GM23338 (cell line): ENCODE data around the gene ALOX15. TPM values are rescaled to one million over a fixed set of nuclear protein-coding genes. Genes with fewer than 3 reads are reported as not detected.
"Not testable (repeated sequence)": the region's sequence is repeated elsewhere in the genome, so short reads cannot be mapped to it uniquely, and the experiment has no call there.

Experiments
- ATAC-seq: fragments of 200-7000 bp; cut with Tn5 transposase; 3 replicates; pipeline ENCODE4 v1.9.1; 2020
- DNase-seq: peaks from one replicate; pipeline ENCODE4 v3.0.0-alpha.2; 2015; ENCODE audit warnings: low spot score
- H2AFZ ChIP-seq: fragments of 200-600 bp; sonication (generic); 2 replicates; pipeline ENCODE4 v1.8.0; 2016; ENCODE audit warnings: antibody characterized with exemption, mild to moderate bottlenecking, moderate library complexity
- H3F3A ChIP-seq: fragments of 200-600 bp; sonication (generic); replicated peaks from 2 replicates; pipeline ENCODE4 v1.8.0; 2017; ENCODE audit warnings: antibody characterized with exemption, mixed run types, low read depth
- H3K27ac ChIP-seq: fragments of 200-600 bp; sonication (generic); 2 replicates; pipeline ENCODE4 v1.6.1; 2016; ENCODE audit warnings: low read depth
- H3K27me3 ChIP-seq: fragments of 200-600 bp; sonication (generic); 2 replicates; pipeline ENCODE4 v1.8.0; 2016; ENCODE audit warnings: mild to moderate bottlenecking, mixed run types, moderate library complexity; ENCODE audit not compliant: insufficient read depth
- H3K36me3 ChIP-seq: fragments of 200-600 bp; sonication (generic); 2 replicates; pipeline ENCODE4 v1.8.0; 2016; ENCODE audit warnings: mild to moderate bottlenecking; ENCODE audit not compliant: insufficient read depth
- H3K4me1 ChIP-seq: fragments of 200-600 bp; sonication (generic); 2 replicates; pipeline ENCODE4 v1.8.0; 2016; ENCODE audit warnings: mild to moderate bottlenecking, moderate library complexity; ENCODE audit not compliant: insufficient read depth
- H3K4me2 ChIP-seq: fragments of 200-600 bp; sonication (generic); 2 replicates; pipeline ENCODE4 v1.7.1; 2017; ENCODE audit warnings: mixed run types
- H3K4me3 ChIP-seq: fragments of 200-600 bp; sonication (generic); 2 replicates; pipeline ENCODE4 v1.6.1; 2016; ENCODE audit warnings: mixed run types
- H3K79me2 ChIP-seq: fragments of 200-600 bp; sonication (generic); replicated peaks from 2 replicates; pipeline ENCODE4 v1.8.0; 2017; ENCODE audit warnings: mild to moderate bottlenecking; ENCODE audit not compliant: insufficient read depth
- H3K9me2 ChIP-seq: fragments of 200-600 bp; sonication (generic); 2 replicates; pipeline ENCODE4 v1.8.0; 2017; ENCODE audit not compliant: insufficient read depth
- H4K20me1 ChIP-seq: fragments of 200-600 bp; sonication (generic); replicated peaks from 2 replicates; pipeline ENCODE4 v1.8.0; 2017; ENCODE audit warnings: mild to moderate bottlenecking; ENCODE audit not compliant: insufficient read depth
- H3K27ac Mint-ChIP-seq: 2 replicates; pipeline ENCODE4 v1.8.0; 2020; ENCODE audit warnings: inconsistent platforms, mild to moderate bottlenecking, moderate library complexity, mixed read lengths
- H3K27me3 Mint-ChIP-seq: 3 replicates; pipeline ENCODE4 v1.8.0; 2022; ENCODE audit warnings: low read depth, mild to moderate bottlenecking, moderate library complexity, mixed read lengths, inconsistent platforms; ENCODE audit not compliant: insufficient read depth, poor library complexity
- H3K36me3 Mint-ChIP-seq: 3 replicates; pipeline ENCODE4 v1.8.0; 2021; ENCODE audit warnings: low read depth, mild to moderate bottlenecking, inconsistent platforms, moderate library complexity, mixed read lengths
- H3K4me1 Mint-ChIP-seq: 3 replicates; pipeline ENCODE4 v1.8.0; 2020; ENCODE audit warnings: mild to moderate bottlenecking, inconsistent platforms, mixed read lengths
- H3K4me3 Mint-ChIP-seq: 3 replicates; pipeline ENCODE4 v1.8.0; 2021; ENCODE audit warnings: moderate library complexity, mild to moderate bottlenecking, inconsistent platforms, mixed read lengths
- H3K9me3 Mint-ChIP-seq: 3 replicates; pipeline ENCODE4 v1.8.0; 2020; ENCODE audit warnings: moderate library complexity, mild to moderate bottlenecking, inconsistent platforms, mixed read lengths
- CREB1 ChIP-seq: fragments of 250-450 bp; sonication (Bioruptor Pico); IDR thresholded peaks from 2 replicates; pipeline ENCODE4 v1.5.0; 2020; ENCODE audit warnings: low read depth, mild to moderate bottlenecking, moderate library complexity
- EZH2 ChIP-seq: fragments of 200-600 bp; sonication (generic); IDR thresholded peaks from one replicate; pipeline ENCODE4 v1.8.0; 2017; ENCODE audit warnings: antibody characterized with exemption, mild to moderate bottlenecking, low read depth; ENCODE audit not compliant: unreplicated experiment
- EZH2phosphoT487 ChIP-seq: fragments of 200-600 bp; sonication (generic); IDR thresholded peaks from one replicate; pipeline ENCODE4 v1.8.1; 2018; ENCODE audit warnings: antibody characterized with exemption; ENCODE audit not compliant: unreplicated experiment
- JUNB ChIP-seq: IDR thresholded peaks from one replicate; pipeline ENCODE4 v1.6.1; 2016; ENCODE audit warnings: antibody characterized with exemption; ENCODE audit not compliant: unreplicated experiment
- NANOG ChIP-seq: IDR thresholded peaks from 2 replicates; pipeline ENCODE4 v1.6.1; 2016; ENCODE audit warnings: antibody characterized with exemption, borderline replicate concordance
- POLR2AphosphoS5 ChIP-seq: IDR thresholded peaks from 2 replicates; pipeline ENCODE4 v1.6.1; 2016; ENCODE audit warnings: antibody characterized with exemption, low read depth
- REST ChIP-seq: IDR thresholded peaks from one replicate; pipeline ENCODE4 v1.6.1; 2018; ENCODE audit warnings: antibody characterized with exemption; ENCODE audit not compliant: unreplicated experiment
- STAT1 ChIP-seq: IDR thresholded peaks from one replicate; pipeline ENCODE4 v1.6.1; 2016; ENCODE audit warnings: antibody characterized with exemption; ENCODE audit not compliant: unreplicated experiment
- ZNF114 ChIP-seq: fragments of 250-450 bp; sonication (Bioruptor Pico); IDR thresholded peaks from 2 replicates; pipeline ENCODE4 v1.5.0; 2020; ENCODE audit warnings: mild to moderate bottlenecking, moderate library complexity
- ZNF331 ChIP-seq: fragments of 250-450 bp; sonication (Bioruptor Pico); IDR thresholded peaks from 2 replicates; pipeline ENCODE4 v1.5.0; 2020; ENCODE audit warnings: low read depth, mild to moderate bottlenecking, moderate library complexity
- polyA plus RNA-seq: library from polyadenylated mRNA; unstranded; fragments of >200 nt; fragmentation: Nextera tagmentation; extraction: Ambion mirVana; gene quantifications from 2 replicates; pipeline ENCODE4 v1.2.1, GENCODE V29; 2016
- total RNA-seq: library from RNA; depleted of rRNA; stranded (reverse); fragments of >200 nt; shearing (Covaris generic); gene quantifications from 2 replicates; pipeline ENCODE4 v1.2.3, GENCODE V29; 2014
- TF ChIP-seq, protein P1 (sequence below), 2 experiments: fragments of 200-600 bp in 1 of 2; sonication (generic) in 1 of 2; conservative IDR thresholded peaks; 2 replicates each; pipeline versions ENCODE4 v1.5.1 to v1.6.1; 2016 to 2017; ENCODE audit warnings: antibody characterized with exemption in 2 of 2, low read depth in 2 of 2, mild to moderate bottlenecking in 2 of 2, moderate library complexity in 1 of 2

The ALOX15 gene
- total and polyA plus RNA-seq, 2 experiments from 2014 or later, result 1.2 to 1.4 TPM

- Histone ChIP-seq H3K4me1 (peaks cover 5% of the 10 kb centered on the region; the same call in 1 of the 2 replicates), H3F3A (no peaks in the 10 kb centered on the region), H3K27ac (no peak overlapping the region), H3K4me2 (no peak overlapping the region), H4K20me1 (no peaks in the 10 kb centered on the region), H3K27me3 (peaks cover 5% of the 10 kb centered on the region), H2AFZ (no peak overlapping the region), H3K4me3 (no peak overlapping the region), H3K9me2 (no peaks in the 10 kb centered on the region), H3K79me2 (no peaks in the 10 kb centered on the region), H3K36me3 (no peaks in the 10 kb centered on the region)
- H3K4me3 Mint-ChIP-seq, result no peak overlapping the region
- H3K27ac Mint-ChIP-seq, result no peak overlapping the region
- H3K36me3 Mint-ChIP-seq, result no peaks in the 10 kb centered on the region
- H3K9me3 Mint-ChIP-seq, result no peaks in the 10 kb centered on the region
- peaks cover 14% of the 10 kb centered on the region for H3K4me1 Mint-ChIP-seq
- no peak for DNase-seq
- no peak for ATAC-seq
- peaks cover 24% of the 10 kb centered on the region for H3K27me3 Mint-ChIP-seq
- TF ChIP-seq EZH2 (no peak), STAT1 (no peak)
Observed at GRCh38 chr17:4590981-4591453, 50.5 kb downstream of the ALOX15 start.

DNA sequence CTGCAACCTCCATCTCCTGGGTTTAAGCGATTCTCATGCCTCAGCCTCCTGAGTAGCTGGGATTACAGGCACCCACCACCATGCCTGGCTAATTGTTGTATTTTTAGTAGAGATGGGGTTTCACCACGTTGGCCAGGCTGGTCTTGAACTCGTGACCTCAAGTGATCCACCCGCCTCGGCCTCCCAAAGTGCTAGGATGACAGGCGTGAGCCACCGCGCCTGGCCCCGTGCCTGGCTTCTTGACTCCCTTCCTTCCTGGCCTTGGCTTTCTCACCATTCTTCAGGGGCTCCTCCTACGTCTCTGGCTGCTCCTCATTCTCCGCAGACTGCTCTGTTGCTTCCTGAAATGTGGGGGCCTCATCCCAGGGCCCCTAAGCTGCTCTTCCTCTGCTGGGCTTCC, 51.4 kb downstream of the ALOX15 start:
- not testable (repeated sequence) for H3K4me2 ChIP-seq, H4K20me1 ChIP-seq, H3K27ac ChIP-seq, H2AFZ ChIP-seq, H3K4me1 ChIP-seq, H3K9me3 Mint-ChIP-seq, H3K9me2 ChIP-seq, H3K27ac Mint-ChIP-seq, DNase-seq, H3F3A ChIP-seq, H3K36me3 ChIP-seq, H3K79me2 ChIP-seq, H3K4me3 ChIP-seq, ATAC-seq, H3K4me3 Mint-ChIP-seq, H3K36me3 Mint-ChIP-seq
- H3K4me1 Mint-ChIP-seq, result peaks cover 15% of the 10 kb centered on the region
- H3K27me3 ChIP-seq, result peaks cover 15% of the 10 kb centered on the region
- peaks cover 34% of the 10 kb centered on the region for H3K27me3 Mint-ChIP-seq

- H3F3A ChIP-seq, result no peaks in the 10 kb centered on the region
- Mint-ChIP-seq H3K9me3 (no peaks in the 10 kb centered on the region), H3K4me3 (no peak overlapping the region), H3K36me3 (no peaks in the 10 kb centered on the region), H3K27me3 (peaks cover 34% of the 10 kb centered on the region), H3K27ac (no peak overlapping the region), H3K4me1 (peaks cover 10% of the 10 kb centered on the region)
- H3K27me3 ChIP-seq, result peaks cover 22% of the 10 kb centered on the region
- H3K4me1 ChIP-seq, result no peaks in the 10 kb centered on the region; the same call in 1 of the 2 replicates
- H3K4me3 ChIP-seq, result no peak overlapping the region
- no peaks in the 10 kb centered on the region for H3K36me3 ChIP-seq
- no peaks in the 10 kb centered on the region for H3K9me2 ChIP-seq
- H3K4me2 ChIP-seq, result no peak overlapping the region
- H3K27ac ChIP-seq, result no peak overlapping the region
- ATAC-seq (no peak), DNase-seq (no peak)
- no peaks in the 10 kb centered on the region for H4K20me1 ChIP-seq
- no peaks in the 10 kb centered on the region for H3K79me2 ChIP-seq
- no peak overlapping the region for H2AFZ ChIP-seq
- TF ChIP-seq, protein P1, sequence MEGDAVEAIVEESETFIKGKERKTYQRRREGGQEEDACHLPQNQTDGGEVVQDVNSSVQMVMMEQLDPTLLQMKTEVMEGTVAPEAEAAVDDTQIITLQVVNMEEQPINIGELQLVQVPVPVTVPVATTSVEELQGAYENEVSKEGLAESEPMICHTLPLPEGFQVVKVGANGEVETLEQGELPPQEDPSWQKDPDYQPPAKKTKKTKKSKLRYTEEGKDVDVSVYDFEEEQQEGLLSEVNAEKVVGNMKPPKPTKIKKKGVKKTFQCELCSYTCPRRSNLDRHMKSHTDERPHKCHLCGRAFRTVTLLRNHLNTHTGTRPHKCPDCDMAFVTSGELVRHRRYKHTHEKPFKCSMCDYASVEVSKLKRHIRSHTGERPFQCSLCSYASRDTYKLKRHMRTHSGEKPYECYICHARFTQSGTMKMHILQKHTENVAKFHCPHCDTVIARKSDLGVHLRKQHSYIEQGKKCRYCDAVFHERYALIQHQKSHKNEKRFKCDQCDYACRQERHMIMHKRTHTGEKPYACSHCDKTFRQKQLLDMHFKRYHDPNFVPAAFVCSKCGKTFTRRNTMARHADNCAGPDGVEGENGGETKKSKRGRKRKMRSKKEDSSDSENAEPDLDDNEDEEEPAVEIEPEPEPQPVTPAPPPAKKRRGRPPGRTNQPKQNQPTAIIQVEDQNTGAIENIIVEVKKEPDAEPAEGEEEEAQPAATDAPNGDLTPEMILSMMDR (conservative IDR thresholded peaks at IDR 0.05; ENCODE audit: low read depth in 2 of 2), result no peak
- TF ChIP-seq JUNB, result no peak
- no peak for TF ChIP-seq EZH2
- TF ChIP-seq ZNF331 (CRISPR knock-in tag), result no peak
- TF ChIP-seq POLR2AphosphoS5, result no peak
- no peak for TF ChIP-seq NANOG
- no peak for TF ChIP-seq ZNF114
- TF ChIP-seq REST, result no peak
- TF ChIP-seq EZH2phosphoT487, result no peak
- TF ChIP-seq STAT1, result no peak
- TF ChIP-seq CREB1 (CRISPR knock-in tag), result no peak
Observed at GRCh38 chr17:4588898-4589625, 52.4 kb downstream of the ALOX15 start.
